Activated T-cell treated with anti-CD3 and anti-CD28 coated beads for 1 hour (primary cell): ENCODE results near the gene CIDEC.
A peak's percentile ranks its signal among the peaks of the same experiment; 100 is the strongest.
"Not testable (repeated sequence)": the region's sequence is repeated elsewhere in the genome, so short reads cannot be mapped to it uniquely, and the experiment has no call there.

Experiments
- DNase-seq: peaks from one replicate; pipeline ENCODE4 v3.0.0-alpha.2; 2020; ENCODE audit warnings: low read depth

The CIDEC gene

DNA sequence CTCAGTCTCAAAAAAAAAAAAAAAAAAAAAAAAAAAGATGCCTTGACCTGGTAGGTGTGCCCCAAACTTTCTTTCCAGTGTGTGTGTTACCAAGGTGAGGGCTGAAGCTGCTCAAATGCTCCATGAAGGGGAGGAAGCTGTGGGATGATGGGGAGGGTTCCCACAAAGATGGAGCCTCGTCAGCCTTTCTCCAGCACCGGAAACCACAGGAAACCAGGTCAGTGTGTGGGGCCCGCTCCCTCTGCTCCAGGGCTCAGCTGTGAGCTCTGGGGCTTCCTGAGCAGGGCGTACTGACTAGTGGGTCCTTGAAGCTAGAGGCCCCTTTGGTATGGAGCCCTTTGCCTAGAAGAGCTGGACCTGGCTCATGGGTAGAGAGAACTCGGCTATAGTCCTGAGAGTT, 21.9 kb upstream of the CIDEC start:
- DNase-seq: no peak

DNA sequence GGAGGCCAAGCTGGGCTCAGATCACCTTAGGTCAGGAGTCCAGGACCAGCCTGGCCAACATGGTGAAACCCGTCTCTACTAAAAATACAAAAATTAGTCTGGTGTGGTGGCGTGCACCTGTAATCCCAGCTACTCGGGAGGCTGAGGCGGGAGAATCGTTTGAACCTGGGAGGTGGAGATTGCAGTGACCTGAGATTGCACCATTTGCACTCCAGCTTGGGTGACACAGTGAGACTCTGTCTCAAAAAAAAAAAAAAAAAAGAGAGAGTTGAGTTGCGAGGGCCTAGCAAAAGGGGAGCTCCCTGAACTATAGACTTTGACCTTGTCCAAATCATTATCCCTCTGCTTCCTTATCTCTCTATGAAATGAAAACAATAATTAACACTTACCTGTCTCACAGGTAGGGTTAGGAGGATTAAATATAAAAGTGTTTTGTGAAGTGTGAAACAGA, 20.9 kb upstream of the CIDEC start:
- DNase-seq: not testable (repeated sequence)

DNA sequence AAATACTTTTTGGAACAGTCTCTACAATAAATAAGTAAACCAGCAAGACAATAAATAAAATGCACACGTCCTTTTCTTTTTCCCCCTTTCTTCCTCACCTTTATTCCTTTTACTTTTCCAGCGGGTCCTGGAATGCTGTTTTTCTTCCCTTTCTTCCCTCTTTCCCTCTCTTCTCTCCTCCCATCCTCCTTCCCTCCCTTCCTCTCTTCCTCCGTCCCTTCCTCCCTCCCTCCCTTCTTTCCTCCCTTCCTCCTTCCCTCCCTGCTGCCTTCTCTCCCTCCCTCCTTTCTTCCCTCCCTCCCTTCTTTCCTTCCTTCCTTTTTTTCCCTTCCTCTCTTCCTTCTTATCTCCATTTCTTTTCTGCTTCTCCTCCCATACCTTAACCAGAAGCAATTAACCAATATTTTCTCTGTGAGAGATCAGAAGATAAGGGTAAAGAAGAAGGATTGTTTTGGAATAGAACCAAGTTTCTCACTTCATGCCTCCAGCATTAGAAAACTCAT, 19.3 kb upstream of the CIDEC start:
- DNase-seq: no peak

DNA sequence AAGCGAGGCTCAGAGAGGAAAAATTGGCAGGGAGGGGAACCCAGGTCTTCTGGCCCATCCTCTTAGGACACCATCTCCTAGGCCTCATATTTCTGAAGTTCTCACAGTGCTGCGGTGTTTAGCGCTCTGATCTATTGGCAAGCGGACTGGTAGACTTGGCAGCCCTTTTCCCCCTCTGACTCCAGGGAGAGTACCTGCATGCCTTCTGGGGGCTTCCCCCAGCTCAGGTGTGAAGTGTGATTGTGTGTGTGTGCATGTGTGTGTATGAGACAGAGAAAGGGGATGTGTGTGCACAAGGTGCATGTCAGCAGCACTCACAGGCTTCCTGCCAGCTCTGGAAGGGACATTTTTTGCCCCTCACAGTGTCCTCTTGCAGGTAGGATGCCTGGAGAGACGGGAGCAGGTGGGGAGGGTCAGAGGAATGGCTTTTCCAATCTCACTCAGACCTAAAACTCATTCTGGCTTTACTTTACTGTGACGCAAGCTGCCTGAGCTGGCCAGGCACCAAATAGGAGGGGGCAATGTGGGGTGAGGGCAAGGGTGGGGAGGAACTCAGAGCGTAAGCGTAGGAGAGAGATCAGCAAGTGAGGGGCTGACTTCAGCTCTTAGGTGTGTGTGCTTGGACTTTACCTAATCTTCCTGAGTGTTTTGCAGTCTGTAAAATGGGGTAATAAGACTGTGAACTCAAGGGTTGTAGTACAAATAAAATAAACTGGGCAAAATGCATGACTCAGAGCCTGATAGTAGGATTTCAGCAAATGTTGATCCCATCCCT, 18.6 kb upstream of the CIDEC start:
- DNase-seq: no peak

DNA sequence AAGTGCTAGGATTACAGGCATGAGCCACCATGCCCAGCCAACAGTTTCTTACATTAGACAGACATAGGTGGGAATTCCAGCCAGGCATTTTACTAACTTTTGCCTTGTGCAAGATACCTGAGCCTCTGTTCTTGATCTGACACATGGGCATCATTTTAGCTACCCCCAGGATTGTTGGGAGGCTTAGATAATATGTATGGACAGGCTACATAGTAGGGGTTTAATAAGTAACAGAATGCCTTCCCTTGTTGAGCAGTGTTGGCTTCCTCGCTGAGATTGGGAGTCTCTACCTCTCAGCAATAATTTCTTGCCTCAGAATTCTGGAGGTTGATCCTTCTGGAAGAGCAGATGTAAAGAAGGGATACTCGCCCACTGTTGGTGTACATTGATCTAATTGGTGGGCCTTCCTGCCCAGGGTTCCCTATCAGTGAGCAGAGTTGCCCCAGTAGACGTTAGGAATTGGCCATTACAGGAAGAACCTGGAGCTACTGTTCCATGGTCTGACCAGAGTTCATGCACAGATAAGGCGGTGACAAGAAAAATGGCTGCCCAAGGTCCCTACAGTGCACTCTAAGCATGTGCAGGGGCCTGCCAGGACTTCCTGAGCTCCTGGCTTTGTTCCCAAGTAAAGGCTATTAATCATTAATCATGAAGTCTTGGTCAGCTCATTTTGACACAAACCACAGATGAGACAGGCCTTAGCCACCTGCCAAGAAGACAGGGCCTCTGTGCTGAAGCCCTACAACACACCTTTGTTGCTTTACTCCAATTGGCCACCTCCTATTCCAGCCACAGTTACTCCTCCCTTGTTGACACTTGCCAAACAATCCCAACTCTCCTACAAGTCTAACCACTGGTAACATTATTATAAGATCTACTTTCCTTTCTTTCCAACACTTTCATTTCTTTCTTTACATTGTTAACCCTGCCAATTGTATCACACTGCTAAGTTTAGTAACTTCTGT, 17.6 kb upstream of the CIDEC start:
- no peak for DNase-seq

DNA sequence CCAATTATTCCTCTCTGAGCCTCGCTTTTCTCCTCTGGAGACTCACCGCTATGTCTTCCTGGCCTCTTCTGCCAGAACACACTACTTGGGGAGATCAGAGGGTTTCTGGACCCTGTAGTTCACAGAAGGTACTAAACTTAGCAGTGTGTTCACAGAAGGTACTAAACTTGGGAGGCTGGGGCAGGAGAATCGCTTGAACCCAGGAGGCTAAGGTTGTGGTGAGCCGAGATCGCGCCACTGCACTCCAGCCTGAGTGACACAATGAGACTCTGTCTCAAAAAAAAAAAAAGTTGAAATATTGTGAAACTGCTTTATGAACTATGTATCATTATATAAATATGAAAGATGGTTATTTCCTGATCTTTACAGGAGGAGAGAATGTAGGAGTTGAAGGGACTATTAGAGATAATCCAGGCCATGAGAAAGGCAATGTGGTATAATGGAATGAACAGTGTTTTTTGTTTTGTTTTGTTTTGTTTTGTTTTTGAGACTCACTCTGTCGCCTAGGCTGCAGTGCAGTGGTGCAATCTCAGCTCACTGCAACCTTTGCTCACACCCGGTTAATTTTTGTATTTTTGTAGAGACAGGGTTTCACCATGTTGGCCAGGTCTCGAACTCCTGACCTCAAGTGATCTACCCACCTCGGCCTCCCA, 16.8 kb upstream of the CIDEC start:
- not testable (repeated sequence) for DNase-seq

DNA sequence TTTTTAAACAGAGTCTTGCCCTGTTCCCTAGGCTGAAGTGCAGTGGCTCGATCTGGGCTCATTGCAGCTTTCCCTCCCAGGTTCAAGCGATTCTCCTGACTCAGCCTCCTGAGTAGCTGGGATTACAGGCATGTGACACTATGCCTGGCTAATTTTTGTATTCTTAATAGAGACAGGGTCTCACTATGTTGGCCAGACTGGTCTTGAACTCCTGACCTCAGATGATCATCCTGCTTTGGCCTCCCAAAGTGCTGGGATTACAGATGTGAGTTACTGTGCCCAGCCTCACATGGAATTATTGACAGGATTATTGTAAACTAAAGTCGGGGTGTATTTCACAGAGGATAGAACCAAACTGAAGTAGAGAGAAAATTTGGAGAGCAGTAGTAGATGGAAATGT, 15.7 kb upstream of the CIDEC start:
- not testable (repeated sequence) for DNase-seq

DNA sequence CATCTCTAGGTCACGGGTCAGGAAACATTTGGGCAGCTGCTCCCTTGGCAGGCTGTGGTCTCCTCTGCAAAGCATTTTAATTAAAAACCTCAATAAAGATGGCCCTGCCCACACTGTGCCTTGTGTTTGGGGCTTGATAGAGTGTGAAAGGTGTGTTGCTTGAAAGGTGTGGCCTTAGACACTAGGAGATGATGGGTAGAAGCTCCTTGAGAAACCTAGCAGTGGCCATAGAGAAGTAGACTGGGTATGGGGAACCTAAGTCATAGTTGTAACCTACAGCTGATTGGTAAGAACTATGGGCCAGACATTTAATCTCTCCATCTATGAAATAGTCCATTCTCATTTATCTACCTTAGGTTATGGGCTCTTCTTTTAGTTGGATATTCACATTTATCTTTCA, 13.7 kb upstream of the CIDEC start:
- no peak for DNase-seq

DNA sequence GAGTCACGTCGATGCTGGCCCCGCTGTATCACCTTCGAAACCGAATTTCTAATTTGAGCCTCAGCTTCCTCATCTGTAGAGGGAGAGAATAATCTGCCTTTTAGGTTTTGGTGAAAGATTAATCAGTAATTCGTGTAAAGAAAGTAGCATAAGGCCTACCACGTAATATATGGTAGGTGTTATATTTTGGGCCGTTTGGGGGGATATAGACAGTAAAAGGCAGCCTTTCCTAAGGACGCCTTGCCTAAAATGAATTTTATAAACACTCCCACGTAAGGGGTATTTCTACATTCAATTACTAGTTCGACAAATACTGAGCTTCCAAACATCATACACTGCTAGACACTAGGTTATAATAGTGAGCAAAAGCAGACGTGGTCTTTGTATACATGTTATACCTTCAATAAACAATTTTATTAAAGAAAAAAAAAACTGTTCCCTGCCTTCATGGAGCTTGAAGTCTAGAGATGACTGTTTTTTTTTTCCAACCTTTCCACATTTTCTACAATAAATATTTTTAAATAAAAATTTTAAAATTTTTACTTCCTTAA, 11.1 kb upstream of the CIDEC start:
- DNase-seq: no peak

DNA sequence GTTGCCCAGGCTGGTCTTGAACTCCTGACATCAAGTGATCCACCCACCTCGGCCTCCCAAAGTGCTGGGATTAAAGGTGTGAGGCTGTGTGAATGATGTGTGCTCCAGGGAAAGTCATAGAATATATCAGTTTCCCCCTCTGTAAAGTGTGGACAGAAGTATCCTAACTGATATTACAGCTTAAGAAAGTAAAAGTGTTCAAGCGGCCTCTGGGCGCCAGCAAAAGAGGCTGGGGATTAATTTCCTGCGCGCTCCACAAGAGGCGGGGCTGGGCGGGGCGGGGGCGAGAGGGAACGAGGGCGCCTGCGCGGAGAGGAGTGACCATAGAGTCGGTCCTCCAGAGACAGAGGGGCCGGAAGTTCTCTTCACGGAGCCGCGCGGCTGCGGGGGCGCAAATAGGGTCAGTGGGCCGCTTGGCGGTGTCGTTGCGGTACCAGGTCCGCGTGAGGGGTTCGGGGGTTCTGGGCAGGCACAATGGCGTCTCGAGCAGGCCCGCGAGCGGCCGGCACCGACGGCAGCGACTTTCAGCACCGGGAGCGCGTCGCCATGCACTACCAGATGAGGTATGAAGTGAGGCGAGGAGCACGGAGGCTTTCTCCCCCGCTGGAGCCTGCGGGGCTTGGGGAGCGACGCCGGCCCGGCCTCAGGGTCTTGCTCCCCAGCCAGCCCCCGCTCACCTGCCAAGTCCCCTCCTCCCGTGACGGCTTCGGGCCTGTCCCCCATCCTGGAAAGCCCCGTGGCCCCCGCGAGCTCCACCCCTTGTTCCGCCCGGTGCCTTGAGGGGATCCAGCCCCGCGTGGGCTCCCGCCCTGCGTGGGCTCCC, 10.4 kb upstream of the CIDEC start, which contains the start of gene JAGN1:
Gene JAGN1, plus strand, starts transcription at position 362 of the 823 bp plus-strand sequence. Its CDS starts 113 bp downstream, at position 475.
- DNase-seq: peak; percentile 86

DNA sequence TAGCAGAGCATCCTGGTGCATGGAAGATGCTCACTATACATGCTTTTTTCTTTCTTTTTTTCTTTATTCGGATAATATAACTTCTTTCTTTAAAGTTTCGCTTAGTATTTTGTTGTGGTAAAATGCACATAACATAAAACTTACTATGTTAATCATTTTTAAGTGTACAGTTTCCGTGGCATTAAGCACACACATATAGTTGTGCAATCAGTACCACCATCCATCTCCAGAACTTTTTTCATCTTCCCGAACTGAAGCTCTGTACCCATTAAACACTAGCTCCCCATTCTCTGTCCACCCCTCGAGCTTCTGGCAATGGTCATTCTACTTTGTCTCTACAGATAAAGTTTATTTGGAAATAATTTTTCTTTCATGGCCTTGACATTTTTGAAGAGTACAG, 9.4 kb upstream of the CIDEC start:
- no peak for DNase-seq

DNA sequence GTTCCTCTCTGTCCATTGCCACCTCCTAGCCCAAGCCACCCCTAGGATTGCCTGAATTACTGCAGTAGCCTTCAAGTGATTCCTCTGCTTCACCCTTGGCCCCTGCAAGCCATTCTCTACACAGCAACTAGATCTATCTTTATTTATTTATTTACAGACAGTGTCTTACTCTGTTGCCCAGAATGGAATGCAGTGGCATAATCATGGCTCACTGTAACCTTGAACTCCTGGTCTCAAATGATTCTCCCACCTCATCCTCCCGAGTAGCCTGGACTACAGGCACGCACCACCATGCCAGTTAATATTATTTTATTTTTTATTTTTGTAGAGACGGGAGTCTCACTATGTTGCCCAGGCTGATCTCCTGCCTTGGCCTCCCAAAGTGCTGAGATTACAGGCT, 8.5 kb upstream of the CIDEC start:
- no peak for DNase-seq

DNA sequence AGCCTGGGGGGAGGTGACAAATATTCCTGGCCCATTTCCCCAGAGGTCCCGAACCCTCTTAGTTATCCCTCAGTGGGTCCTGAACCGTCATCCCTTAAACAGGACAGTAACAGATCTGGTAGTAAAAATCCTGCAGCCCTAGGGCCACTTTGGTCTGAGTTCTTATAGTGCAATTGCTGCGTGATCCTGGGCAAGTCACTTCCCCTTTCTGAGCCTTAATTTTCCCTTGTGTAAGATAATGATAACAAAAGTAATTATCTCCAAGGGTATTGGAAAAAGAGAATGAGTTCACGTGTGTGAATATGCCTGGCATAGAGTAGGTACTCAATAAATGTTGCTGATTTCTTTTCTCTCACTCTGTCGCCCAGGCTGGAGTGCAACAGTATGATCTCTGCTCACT, 7.4 kb upstream of the CIDEC start:
- no peak for DNase-seq

DNA sequence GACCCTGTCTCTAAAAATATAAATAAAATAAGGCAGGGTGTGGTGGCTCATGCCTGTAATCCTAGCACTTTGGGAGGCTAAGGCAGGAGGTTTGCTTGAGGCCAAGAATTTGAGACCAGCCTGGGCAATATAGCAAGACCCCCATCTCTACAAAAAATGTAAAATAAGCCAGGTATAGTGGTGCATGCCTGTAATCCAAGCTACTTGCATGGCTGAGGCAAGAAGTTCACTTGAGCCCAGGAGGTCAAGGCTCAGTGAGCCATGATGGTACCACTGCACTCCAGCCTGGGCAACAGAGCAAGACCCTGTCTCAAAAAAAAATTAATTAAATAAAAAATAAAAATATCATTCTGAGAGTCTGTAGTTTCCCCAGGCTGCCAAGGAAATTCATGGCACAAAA, 6.3 kb upstream of the CIDEC start:
- DNase-seq: no peak

DNA sequence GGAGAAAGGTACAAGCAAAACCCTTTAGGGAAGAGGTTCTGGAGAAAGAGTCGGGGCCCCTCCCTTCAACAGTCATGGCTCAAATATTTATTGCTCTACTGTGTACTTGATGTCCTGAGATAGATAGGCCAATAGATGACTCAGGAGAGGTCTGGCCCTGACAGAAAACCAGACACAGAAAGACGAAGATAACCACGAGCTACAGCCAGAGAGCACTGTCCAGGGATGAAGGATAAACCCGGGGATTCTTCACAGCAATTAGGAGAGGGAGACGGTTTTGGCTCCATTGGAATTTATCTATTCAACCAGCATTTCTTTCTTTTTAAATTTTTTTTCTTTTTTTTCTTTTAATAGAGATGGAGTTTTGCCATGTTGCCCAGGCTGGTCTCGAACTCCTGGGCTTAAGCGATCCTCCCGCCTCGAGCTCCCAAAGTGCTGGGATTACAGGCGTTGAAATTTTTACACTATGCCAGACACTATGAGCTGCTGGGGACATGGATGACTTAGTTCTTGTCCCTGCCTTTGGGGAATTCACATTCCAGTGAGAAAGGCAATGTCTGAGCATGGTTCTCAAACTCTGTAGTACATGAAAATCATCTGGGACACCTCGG, 4.6 kb upstream of the CIDEC start:
- no peak for DNase-seq

DNA sequence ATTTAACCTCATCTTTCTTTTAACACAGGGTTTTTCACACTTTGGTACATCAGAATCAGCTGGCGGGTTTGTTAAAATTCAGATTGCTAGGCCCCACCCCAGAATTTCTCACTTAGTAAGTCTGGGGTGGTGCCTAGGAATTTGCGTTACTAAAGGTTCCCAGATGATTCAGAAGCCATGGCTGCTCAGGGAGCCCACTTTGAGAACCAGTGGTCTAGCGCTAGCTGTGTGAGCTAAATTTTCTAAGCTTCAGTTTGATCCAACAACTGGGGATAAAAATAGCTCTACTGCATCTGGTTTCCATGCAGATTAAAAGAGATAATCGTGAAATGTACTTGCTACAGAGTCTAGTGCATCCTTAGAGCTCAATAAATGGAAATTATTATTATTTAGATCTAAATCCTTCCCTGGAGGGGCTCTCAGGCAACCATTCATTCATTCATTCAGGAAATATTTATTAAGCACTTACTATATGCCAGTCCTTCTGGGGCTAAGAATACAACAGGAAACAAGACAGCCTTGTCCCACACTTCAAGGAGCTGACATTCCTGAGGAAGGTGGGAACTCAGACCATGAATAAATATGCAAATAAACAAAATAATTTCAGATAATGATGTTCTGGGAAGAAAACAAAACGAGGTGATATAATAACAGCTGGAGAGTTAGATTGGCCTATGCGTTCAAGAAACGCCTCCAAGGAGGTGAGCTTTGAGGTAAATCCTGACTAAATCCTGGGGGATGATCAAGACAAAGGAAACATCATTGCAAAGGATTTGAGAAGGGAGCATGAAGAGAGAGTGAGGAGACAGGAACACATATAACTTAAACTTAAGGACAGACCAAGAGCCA, 3.9 kb upstream of the CIDEC start:
- no peak for DNase-seq

DNA sequence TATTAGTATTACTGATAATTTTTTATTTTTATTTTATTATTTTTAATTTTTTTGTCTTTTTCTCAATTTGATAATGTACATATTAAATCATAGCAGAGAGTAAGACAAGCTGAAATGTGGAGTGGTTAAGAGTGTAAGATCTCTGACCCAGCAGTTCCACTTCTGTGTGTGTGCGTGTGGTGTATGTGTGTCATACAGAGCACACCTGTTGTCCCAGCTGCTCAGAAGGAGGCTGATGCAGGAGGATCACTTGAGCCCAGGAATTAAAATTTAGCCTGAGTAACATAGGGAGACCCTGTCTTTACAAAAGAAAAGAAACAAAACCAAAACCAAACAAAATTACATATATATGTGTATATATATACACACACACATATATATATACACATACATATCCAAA, 1.4 kb upstream of the CIDEC start:
- no peak for DNase-seq

DNA sequence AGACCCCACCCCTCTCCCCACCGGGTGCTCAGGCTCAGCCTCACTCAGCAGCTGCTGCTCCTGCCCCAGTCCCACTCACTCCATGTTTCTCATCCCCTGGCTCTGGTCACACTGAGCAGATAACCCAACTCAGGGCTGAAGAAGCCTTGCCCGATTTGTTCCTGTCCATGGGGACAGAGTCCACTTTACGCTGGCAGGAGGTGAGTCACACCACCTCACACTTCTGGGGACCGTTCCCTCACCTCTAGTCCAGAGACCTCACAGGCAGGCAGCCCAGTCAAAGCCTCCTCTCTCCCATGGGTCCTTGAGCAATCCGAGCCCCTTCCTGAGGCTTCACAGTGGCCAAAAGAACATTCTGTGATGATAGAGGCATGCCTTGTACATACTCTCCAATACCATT, 1.4 kb downstream of the CIDEC start:
- no peak for DNase-seq

DNA sequence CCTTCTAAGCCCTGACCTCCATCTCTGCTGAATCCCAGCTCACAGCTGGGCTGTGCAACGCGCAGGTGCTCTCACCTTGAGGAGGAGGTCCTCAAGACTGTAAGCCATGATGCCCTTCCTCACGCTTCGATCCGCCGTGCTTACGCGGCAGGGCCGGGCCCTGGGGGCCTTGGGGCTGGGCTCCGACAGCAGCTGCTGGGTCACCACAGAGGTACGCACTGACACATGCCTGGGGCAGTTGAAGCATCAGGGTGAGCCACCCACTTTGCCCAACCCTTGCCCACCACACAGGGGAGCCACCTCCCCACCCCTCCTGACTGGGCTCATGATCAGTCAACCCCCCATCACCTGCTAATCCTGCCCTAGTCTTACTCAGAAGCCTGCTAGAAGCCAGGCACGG, 3.1 kb downstream of the CIDEC start:
- no peak for DNase-seq

DNA sequence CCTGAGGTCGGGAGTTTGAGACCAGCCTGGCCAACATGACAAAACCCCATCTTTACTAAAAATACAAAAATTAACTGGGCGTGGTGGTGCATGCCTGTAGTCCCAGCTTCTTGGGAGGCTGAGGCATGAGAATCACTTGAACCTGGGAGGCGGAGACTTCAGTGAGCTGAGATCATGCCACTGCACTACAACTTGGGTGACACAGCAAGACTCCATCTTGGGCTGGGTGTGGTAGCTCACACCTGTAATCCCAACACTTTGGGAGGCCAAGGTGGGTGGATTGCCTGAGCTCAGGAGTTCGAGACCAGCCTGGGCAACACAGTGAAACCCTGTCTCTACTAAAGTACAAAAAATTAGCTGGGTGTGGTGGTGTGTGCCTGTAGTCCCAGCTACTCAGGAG, 3.8 kb downstream of the CIDEC start:
- DNase-seq: not testable (repeated sequence)
